GM12874 (cell line): ENCODE data around the gene SLC11A2.

Experiments used
- CTCF ChIP-seq: IDR thresholded peaks from 2 replicates; pipeline ENCODE4 v1.5.1; 2011; ENCODE audit warnings: low read depth, mild to moderate bottlenecking, control low read depth, low read length, moderate library complexity; ENCODE audit not compliant: insufficient read depth

SLC11A2 gene

GRCh38 chr12:51062631-51063397, 36.6 kb upstream of the SLC11A2 start:
- no peak for TF ChIP-seq CTCF

- no peak for TF ChIP-seq CTCF
Measured at GRCh38 chr12:51059086-51059485, 32.9 kb upstream of the SLC11A2 start.

GRCh38 chr12:51056242-51056641, 30.1 kb upstream of the SLC11A2 start:
- no peak for TF ChIP-seq CTCF

GRCh38 chr12:51055060-51055459, 28.9 kb upstream of the SLC11A2 start:
- TF ChIP-seq CTCF, result no peak

- no peak for TF ChIP-seq CTCF
Measured at GRCh38 chr12:51051787-51052186, 25.6 kb upstream of the SLC11A2 start.

GRCh38 chr12:51049525-51049924, 23.3 kb upstream of the SLC11A2 start:
- no peak for TF ChIP-seq CTCF

- TF ChIP-seq CTCF, result no peak
Measured at GRCh38 chr12:51048661-51049251, 22.6 kb upstream of the SLC11A2 start.
